Measurements from ENCODE around the gene HOXB3. TPM values are rescaled to one million over a fixed set of nuclear protein-coding genes. Genes with fewer than 3 reads are reported as not detected.

The HOXB3 gene
- total RNA-seq, 4 donors from 2014 or later, result 4.0 to 12.4 (median 4.9) TPM

GRCh38 chr17:48503747-48504146 lies 86.3 kb downstream of the HOXB3 start:
- TF ChIP-seq, protein P1, sequence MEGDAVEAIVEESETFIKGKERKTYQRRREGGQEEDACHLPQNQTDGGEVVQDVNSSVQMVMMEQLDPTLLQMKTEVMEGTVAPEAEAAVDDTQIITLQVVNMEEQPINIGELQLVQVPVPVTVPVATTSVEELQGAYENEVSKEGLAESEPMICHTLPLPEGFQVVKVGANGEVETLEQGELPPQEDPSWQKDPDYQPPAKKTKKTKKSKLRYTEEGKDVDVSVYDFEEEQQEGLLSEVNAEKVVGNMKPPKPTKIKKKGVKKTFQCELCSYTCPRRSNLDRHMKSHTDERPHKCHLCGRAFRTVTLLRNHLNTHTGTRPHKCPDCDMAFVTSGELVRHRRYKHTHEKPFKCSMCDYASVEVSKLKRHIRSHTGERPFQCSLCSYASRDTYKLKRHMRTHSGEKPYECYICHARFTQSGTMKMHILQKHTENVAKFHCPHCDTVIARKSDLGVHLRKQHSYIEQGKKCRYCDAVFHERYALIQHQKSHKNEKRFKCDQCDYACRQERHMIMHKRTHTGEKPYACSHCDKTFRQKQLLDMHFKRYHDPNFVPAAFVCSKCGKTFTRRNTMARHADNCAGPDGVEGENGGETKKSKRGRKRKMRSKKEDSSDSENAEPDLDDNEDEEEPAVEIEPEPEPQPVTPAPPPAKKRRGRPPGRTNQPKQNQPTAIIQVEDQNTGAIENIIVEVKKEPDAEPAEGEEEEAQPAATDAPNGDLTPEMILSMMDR (IDR thresholded peaks at IDR 0.05; ENCODE audit: low read depth), result no peak

DNA sequence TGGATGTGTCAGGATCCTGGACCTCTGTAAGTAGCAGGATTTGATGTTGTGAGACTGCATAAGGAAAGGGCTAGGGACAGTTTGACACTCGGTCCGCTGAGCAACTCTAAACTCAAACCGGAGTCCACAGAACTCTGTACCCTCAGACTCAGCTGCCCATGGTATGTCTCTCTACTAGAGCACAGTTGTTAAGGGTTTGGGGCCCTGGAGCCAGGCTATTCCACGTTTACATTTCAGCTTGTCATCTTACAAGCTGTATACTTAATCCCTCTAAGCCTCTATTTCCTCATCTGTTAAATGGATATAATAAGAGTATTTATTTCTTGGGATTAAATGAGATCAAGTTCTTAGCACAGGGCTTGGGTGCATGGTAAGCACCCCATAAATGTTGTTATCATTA lies 87.1 kb downstream of the HOXB3 start:
- TF ChIP-seq, protein P1 (IDR thresholded peaks at IDR 0.05; ENCODE audit: low read depth), result no peak

DNA sequence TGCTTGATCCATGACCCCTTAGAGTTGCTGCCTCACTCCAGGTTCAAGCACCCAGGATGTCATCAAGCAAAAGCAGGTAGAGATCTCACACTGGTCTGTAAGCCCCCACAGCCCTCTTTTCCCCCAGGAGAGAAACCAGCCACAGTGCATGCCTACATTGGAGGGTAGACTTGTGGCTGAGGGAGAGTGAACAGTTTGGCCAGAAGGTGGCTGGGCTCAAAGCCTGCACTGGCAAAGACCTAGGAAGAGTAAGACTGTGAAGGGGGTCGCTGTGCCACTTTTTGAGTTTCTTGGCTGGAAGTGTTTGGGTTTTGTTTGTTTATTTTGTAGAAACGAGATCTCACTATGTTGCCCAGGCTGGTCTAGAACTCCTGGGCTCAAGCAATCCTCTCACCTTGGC lies 87.7 kb downstream of the HOXB3 start:
- TF ChIP-seq, protein P1 (IDR thresholded peaks at IDR 0.05; ENCODE audit: low read depth), result no peak

DNA sequence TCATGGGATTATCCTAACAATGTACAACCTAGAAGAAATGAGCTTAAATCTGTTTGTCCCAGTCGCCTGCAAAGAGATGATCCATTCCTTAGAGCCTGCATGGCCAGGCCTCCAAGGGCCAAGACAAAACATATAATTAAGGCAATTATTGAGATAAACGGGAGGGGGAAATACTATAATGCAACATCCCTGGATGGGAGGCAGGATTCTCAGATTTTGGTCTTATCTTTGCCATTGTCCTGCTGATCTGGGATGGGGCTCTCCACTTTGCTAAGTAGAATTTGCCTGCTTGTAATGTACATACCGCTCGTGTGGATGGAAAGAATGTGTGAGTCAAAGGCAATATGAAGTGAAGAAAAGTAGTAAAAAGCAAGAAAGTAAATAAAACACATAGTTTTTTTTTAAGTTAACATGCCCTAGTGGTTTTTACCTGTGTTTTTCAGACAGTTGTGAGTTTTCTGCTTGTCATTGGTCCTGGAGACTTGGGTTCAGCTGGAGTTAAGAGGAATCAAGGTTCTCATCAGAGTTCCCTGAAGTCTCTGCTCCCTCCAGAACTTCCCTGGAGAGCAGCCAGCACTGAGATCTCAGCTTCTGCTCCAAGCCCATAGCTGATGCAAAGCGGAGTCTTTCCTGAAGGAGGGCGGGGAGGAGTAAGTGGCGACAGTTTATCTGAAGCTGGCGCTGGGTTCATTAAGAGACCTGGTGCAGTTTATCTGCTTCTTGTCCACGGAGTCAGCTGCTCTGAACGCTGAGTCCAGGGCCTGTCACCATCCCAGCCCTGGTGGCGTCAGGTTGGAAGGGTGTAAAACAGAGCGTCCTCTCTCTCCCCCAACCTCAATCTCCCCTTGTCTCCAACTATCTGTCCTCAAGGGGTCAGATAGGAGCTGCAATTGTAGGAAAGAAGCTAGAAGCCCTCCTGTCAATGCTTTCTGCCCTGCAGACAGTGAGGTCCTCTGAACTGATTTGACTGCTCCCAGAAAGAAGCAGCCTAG lies 89.3 kb downstream of the HOXB3 start:
- TF ChIP-seq, protein P1 (IDR thresholded peaks at IDR 0.05; ENCODE audit: low read depth), result no peak

GRCh38 chr17:48499735-48500434 lies 90.2 kb downstream of the HOXB3 start:
- TF ChIP-seq, protein P1 (IDR thresholded peaks at IDR 0.05; ENCODE audit: low read depth), result no peak

GRCh38 chr17:48499248-48499647 lies 90.8 kb downstream of the HOXB3 start:
- TF ChIP-seq, protein P1 (IDR thresholded peaks at IDR 0.05; ENCODE audit: low read depth), result no peak

Small RNA genes lying within 50 kb of the gene (small RNA-seq; reads per million reads assigned to genes)
- gene MIR196A1, result not detected

Other genes with a start within 250 kb of the HOXB3 start
- 1 to 10 TPM in 3 of 4 donors, not detected in 1; 2.5 to 3.9 (median 3.1) TPM for gene SKAP1, start 160.0 kb downstream of the HOXB3 start, total RNA-seq
- gene HOXB1, start 59.2 kb downstream of the HOXB3 start, total RNA-seq, result not detected
- 10 to 100 TPM; 12.1 to 21.1 (median 13.7) TPM for gene HOXB2, start 45.1 kb downstream of the HOXB3 start, total RNA-seq
- 1 to 10 TPM in 3 of 4 donors, under 1 TPM in 1; 0.98 to 2.8 (median 2.0) TPM for gene HOXB4, start 11.9 kb downstream of the HOXB3 start, total RNA-seq
- gene HOXB5, start 3.5 kb upstream of the HOXB3 start, total RNA-seq, result under 1 TPM; 0.22 to 0.51 (median 0.35) TPM
- gene HOXB6, start 14.7 kb upstream of the HOXB3 start, total RNA-seq, result 10 to 100 TPM in 2 of 4 donors, 1 to 10 TPM in 2; 4.8 to 12.1 (median 8.9) TPM
- 10 to 100 TPM in 1 of 4 donors, 1 to 10 TPM in 3; 2.3 to 11.1 (median 5.2) TPM for gene HOXB7, start 20.8 kb upstream of the HOXB3 start, total RNA-seq
- gene HOXB8, start 25.1 kb upstream of the HOXB3 start, total RNA-seq, result under 1 TPM in 1 of 4 donors, not detected in 3; 0.75 TPM
- gene HOXB9, start 36.1 kb upstream of the HOXB3 start, total RNA-seq, result under 1 TPM in 2 of 4 donors, not detected in 2; 0.17 to 0.38 TPM
- not detected for gene PRAC1, start 132.3 kb upstream of the HOXB3 start, total RNA-seq
- 1 to 10 TPM in 2 of 4 donors, not detected in 2; 2.9 to 7.9 TPM for gene PRAC2, start 132.9 kb upstream of the HOXB3 start, total RNA-seq
- gene HOXB13, start 138.5 kb upstream of the HOXB3 start, total RNA-seq, result under 1 TPM; 0.44 to 0.85 (median 0.62) TPM
- gene TTLL6, start 227.0 kb upstream of the HOXB3 start, total RNA-seq, result under 1 TPM in 2 of 4 donors, not detected in 2; 0.66 to 0.75 TPM
- gene CALCOCO2, start 240.8 kb upstream of the HOXB3 start, total RNA-seq, result 100 to 1,000 TPM; 179 to 356 (median 241) TPM

Measured in subcutaneous adipose tissue (tissue), 4 donors.